Coronary artery (tissue), 2 donors: Measurements from ENCODE around the gene IDUA.

ENCODE experiments used
- DNase-seq: peaks from one replicate; pipeline ENCODE4 v3.0.0-alpha.2; 2017; ENCODE audit warnings: low spot score
- H3K27ac ChIP-seq, 2 donors: fragments of 200-600 bp; sonication (generic); one replicate each; pipeline ENCODE4 v1.5.1; 2016 to 2019
- H3K4me3 ChIP-seq: fragments of 200-600 bp; sonication (generic); 2 replicates; pipeline ENCODE4 v1.5.1; 2016; ENCODE audit warnings: mild to moderate bottlenecking, moderate library complexity
- TF ChIP-seq, protein P1 (sequence below): fragments of 200-600 bp; sonication (generic); IDR thresholded peaks from one replicate; pipeline ENCODE4 v1.5.1; 2019; ENCODE audit warnings: antibody characterized with exemption

The IDUA gene

DNA sequence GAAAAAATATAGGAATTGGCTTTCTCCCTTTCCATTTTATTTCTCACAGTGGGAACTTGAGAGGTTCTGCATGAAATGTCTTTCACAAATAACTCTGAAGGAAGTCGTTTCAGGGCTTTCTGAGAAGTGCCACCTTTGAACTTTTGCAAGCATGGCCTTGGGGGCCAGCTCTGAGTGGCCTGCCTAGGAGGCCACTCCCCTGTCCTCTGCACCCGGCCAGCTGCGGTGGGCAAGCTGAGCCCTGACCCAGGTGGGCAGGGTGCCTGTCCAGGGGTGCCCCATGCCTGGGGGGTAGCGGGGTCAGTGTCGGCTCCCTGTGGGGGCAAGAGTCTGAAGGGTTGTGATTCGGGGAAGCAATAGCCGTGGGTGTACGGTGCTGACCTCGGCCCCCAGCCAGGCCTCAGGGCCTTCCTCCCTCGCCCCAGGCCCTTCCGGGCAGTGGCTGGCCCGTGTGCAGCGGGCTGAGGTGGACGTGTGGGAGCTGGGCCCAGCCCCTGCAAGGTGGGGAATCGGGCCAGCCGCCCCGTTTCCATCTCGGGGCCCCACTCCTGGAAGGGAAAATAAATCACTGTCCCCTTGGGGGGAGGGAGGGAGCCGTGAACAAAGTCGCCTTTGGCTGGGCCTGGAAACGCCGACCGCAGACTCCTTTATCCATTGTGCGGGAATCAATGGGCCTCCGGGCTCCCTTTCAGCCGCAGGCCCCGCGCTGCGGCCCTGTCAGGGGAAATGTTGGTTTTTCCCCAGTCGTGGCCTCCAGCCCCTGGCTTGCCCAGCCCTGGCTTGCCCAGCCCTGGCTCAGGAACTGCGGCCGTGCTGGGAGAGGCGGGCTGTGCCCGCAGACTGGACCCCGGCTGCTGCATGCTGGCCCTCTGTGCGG is 27.7 kb downstream of the IDUA start:
- TF ChIP-seq, protein P1, sequence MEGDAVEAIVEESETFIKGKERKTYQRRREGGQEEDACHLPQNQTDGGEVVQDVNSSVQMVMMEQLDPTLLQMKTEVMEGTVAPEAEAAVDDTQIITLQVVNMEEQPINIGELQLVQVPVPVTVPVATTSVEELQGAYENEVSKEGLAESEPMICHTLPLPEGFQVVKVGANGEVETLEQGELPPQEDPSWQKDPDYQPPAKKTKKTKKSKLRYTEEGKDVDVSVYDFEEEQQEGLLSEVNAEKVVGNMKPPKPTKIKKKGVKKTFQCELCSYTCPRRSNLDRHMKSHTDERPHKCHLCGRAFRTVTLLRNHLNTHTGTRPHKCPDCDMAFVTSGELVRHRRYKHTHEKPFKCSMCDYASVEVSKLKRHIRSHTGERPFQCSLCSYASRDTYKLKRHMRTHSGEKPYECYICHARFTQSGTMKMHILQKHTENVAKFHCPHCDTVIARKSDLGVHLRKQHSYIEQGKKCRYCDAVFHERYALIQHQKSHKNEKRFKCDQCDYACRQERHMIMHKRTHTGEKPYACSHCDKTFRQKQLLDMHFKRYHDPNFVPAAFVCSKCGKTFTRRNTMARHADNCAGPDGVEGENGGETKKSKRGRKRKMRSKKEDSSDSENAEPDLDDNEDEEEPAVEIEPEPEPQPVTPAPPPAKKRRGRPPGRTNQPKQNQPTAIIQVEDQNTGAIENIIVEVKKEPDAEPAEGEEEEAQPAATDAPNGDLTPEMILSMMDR: no peak
- Histone ChIP-seq H3K4me3 (no peak overlapping the region), H3K27ac (no peak overlapping the region)
- no peak for DNase-seq

- H3K27ac ChIP-seq: no peak overlapping the region
- TF ChIP-seq, protein P1: no peak
- no peak for DNase-seq
- H3K4me3 ChIP-seq: no peak overlapping the region
These were observed 28.3 kb downstream of the IDUA start for GRCh38 chr4:1015179-1015578.

- DNase-seq: no peak
- no peak overlapping the region for H3K4me3 ChIP-seq
- no peak overlapping the region for H3K27ac ChIP-seq
- TF ChIP-seq, protein P1: no peak
These were observed 28.9 kb downstream of the IDUA start for GRCh38 chr4:1015746-1016145.

- Histone ChIP-seq H3K4me3 (no peak overlapping the region), H3K27ac (no peak overlapping the region)
- no peak for DNase-seq
- TF ChIP-seq, protein P1: no peak
These were observed 30.4 kb downstream of the IDUA start for GRCh38 chr4:1017211-1017610.

- H3K4me3 ChIP-seq: no peak overlapping the region
- TF ChIP-seq, protein P1: no peak
- no peak for DNase-seq
- no peak overlapping the region for H3K27ac ChIP-seq
These were observed 30.9 kb downstream of the IDUA start for GRCh38 chr4:1017706-1018105.

DNA sequence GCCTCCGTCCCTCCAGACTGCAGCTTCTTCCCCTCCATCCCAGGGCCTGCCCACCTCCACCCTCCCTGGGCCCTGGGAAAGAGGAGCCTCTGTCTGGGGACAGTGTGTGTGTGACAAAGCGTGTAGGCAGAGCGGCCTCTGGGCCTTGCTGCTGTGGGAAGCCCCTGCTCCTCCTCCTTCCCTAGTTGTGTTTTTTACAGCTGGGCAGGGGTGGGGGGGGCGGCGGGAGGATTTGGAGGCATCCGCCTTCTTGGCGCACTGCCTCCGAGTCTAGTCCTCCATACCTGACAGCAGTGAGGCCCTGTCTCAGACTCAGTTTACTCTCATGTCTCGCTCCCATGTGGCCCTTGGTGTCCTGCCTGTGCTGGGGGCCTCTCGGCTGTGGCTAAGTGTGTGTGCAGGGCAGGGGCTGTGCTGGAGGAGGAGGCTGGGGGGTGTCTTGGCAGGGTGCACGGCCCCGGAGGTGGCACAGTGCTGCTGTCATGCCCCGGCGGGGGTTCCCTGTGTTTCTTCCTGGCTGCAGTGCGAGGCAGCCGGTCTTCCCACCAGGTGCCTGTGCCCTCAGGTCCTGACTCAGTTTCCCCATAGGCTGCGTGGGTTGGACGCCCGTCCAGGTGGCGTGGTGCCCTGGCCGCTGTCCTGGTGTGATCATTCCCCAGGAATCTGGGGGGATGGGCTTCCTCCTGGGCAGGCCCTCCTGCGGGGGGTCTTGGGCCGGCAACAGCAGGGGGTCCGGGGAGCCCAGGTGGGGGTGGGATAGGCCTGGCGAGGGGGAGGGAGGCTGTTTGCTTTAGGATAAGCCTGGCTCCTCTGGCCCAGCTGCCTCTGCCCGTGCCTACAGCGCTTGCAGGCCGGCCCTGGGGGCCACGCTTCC is 31.5 kb downstream of the IDUA start:
- Histone ChIP-seq H3K4me3 (no peak overlapping the region), H3K27ac (no peak overlapping the region)
- DNase-seq: no peak
- TF ChIP-seq, protein P1: no peak
